ENCODE data around the gene DNMT3A.

DNMT3A gene

GRCh38 chr2:25323042-25323514 is 18.6 kb downstream of the DNMT3A start:
- FAIRE-seq (no peak), DNase-seq (ENCODE audit: insufficient read length, low spot score) (no peak)
- no peak for TF ChIP-seq TAF1 (IDR thresholded peaks at IDR 0.05; ENCODE audit: low read depth, low read length)
- TF ChIP-seq PAX5 (IDR thresholded peaks at IDR 0.05; ENCODE audit: insufficient read depth, low read length, severe bottlenecking), result no peak
- no peak for TF ChIP-seq POLR2A (IDR thresholded peaks at IDR 0.05; ENCODE audit: low read depth, low read length)
- no peak for TF ChIP-seq POLR2AphosphoS5 (IDR thresholded peaks at IDR 0.05; ENCODE audit: low read depth, low read length)
- no peak for TF ChIP-seq POU2F2 (IDR thresholded peaks at IDR 0.05; ENCODE audit: low read depth, low read length)
- TF ChIP-seq SPI1 (IDR thresholded peaks at IDR 0.05; ENCODE audit: low read depth, low read length), result no peak

GRCh38 chr2:25322312-25322711 is 19.4 kb downstream of the DNMT3A start:
- DNase-seq (ENCODE audit: insufficient read length, low spot score), result no peak
- TF ChIP-seq POLR2AphosphoS5 (IDR thresholded peaks at IDR 0.05; ENCODE audit: low read depth, low read length) (no peak), POLR2A (IDR thresholded peaks at IDR 0.05; ENCODE audit: low read depth, low read length) (no peak)
- FAIRE-seq, result no peak

- FAIRE-seq, result peak; percentile 95
- TF ChIP-seq POLR2AphosphoS5 (IDR thresholded peaks at IDR 0.05; ENCODE audit: low read depth, low read length) (no peak), POLR2A (IDR thresholded peaks at IDR 0.05; ENCODE audit: low read depth, low read length) (no peak), TAF1 (IDR thresholded peaks at IDR 0.05; ENCODE audit: low read depth, low read length) (no peak), POU2F2 (IDR thresholded peaks at IDR 0.05; ENCODE audit: low read depth, low read length) (no peak), PAX5 (IDR thresholded peaks at IDR 0.05; ENCODE audit: insufficient read depth, low read length, severe bottlenecking) (peak; percentile 35), SPI1 (IDR thresholded peaks at IDR 0.05; ENCODE audit: low read depth, low read length) (peak; percentile 91)
Observed at GRCh38 chr2:25320077-25320476, 21.6 kb downstream of the DNMT3A start.

GRCh38 chr2:25316101-25316500 is 25.6 kb downstream of the DNMT3A start:
- TF ChIP-seq POLR2AphosphoS5 (IDR thresholded peaks at IDR 0.05; ENCODE audit: low read depth, low read length) (no peak), POLR2A (IDR thresholded peaks at IDR 0.05; ENCODE audit: low read depth, low read length) (no peak), SPI1 (IDR thresholded peaks at IDR 0.05; ENCODE audit: low read depth, low read length) (no peak), POU2F2 (IDR thresholded peaks at IDR 0.05; ENCODE audit: low read depth, low read length) (no peak), TAF1 (IDR thresholded peaks at IDR 0.05; ENCODE audit: low read depth, low read length) (no peak), PAX5 (IDR thresholded peaks at IDR 0.05; ENCODE audit: insufficient read depth, low read length, severe bottlenecking) (no peak)
- DNase-seq (ENCODE audit: insufficient read length, low spot score) (no peak), FAIRE-seq (peak; percentile 50)

More at GRCh38 chr2:25320077-25320476, 21.6 kb downstream of the DNMT3A start:
- DNase-seq (ENCODE audit: insufficient read length, low spot score), result no peak

GRCh38 chr2:25315316-25315680 is 26.4 kb downstream of the DNMT3A start:
- no peak for TF ChIP-seq POU2F2 (IDR thresholded peaks at IDR 0.05; ENCODE audit: low read depth, low read length)
- TF ChIP-seq SPI1 (IDR thresholded peaks at IDR 0.05; ENCODE audit: low read depth, low read length), result no peak
- no peak for TF ChIP-seq TAF1 (IDR thresholded peaks at IDR 0.05; ENCODE audit: low read depth, low read length)
- TF ChIP-seq POLR2AphosphoS5 (IDR thresholded peaks at IDR 0.05; ENCODE audit: low read depth, low read length), result no peak
- TF ChIP-seq POLR2A (IDR thresholded peaks at IDR 0.05; ENCODE audit: low read depth, low read length), result no peak
- TF ChIP-seq PAX5 (IDR thresholded peaks at IDR 0.05; ENCODE audit: insufficient read depth, low read length, severe bottlenecking), result no peak
- DNase-seq (ENCODE audit: insufficient read length, low spot score), result no peak
- no peak for FAIRE-seq

- DNase-seq (ENCODE audit: insufficient read length, low spot score) (peak; percentile 94), FAIRE-seq (peak; percentile 96)
- TF ChIP-seq SPI1 (IDR thresholded peaks at IDR 0.05; ENCODE audit: low read depth, low read length) (peak; percentile 54), TAF1 (IDR thresholded peaks at IDR 0.05; ENCODE audit: low read depth, low read length) (peak; percentile 80), POLR2A (IDR thresholded peaks at IDR 0.05; ENCODE audit: low read depth, low read length) (peak; percentile 87), POU2F2 (IDR thresholded peaks at IDR 0.05; ENCODE audit: low read depth, low read length) (no peak), PAX5 (IDR thresholded peaks at IDR 0.05; ENCODE audit: insufficient read depth, low read length, severe bottlenecking) (no peak), POLR2AphosphoS5 (IDR thresholded peaks at IDR 0.05; ENCODE audit: low read depth, low read length) (peak; percentile 84)
Observed at GRCh38 chr2:25314514-25315315, 27.0 kb downstream of the DNMT3A start.

- DNase-seq (ENCODE audit: insufficient read length, low spot score) (no peak), FAIRE-seq (peak; percentile 51)
- TF ChIP-seq TAF1 (IDR thresholded peaks at IDR 0.05; ENCODE audit: low read depth, low read length), result no peak
- no peak for TF ChIP-seq SPI1 (IDR thresholded peaks at IDR 0.05; ENCODE audit: low read depth, low read length)
- TF ChIP-seq POLR2AphosphoS5 (IDR thresholded peaks at IDR 0.05; ENCODE audit: low read depth, low read length), result no peak
- no peak for TF ChIP-seq POU2F2 (IDR thresholded peaks at IDR 0.05; ENCODE audit: low read depth, low read length)
Observed at GRCh38 chr2:25313711-25314513, 27.8 kb downstream of the DNMT3A start.

GRCh38 chr2:25312958-25313710 is 28.6 kb downstream of the DNMT3A start:
- DNase-seq (ENCODE audit: insufficient read length, low spot score) (no peak), FAIRE-seq (no peak)
- TF ChIP-seq POU2F2 (IDR thresholded peaks at IDR 0.05; ENCODE audit: low read depth, low read length), result no peak
- no peak for TF ChIP-seq TAF1 (IDR thresholded peaks at IDR 0.05; ENCODE audit: low read depth, low read length)
- TF ChIP-seq SPI1 (IDR thresholded peaks at IDR 0.05; ENCODE audit: low read depth, low read length), result no peak
- no peak for TF ChIP-seq POLR2AphosphoS5 (IDR thresholded peaks at IDR 0.05; ENCODE audit: low read depth, low read length)
- TF ChIP-seq PAX5 (IDR thresholded peaks at IDR 0.05; ENCODE audit: insufficient read depth, low read length, severe bottlenecking), result no peak
- no peak for TF ChIP-seq POLR2A (IDR thresholded peaks at IDR 0.05; ENCODE audit: low read depth, low read length)

Data from GM12891 (cell line).